Left ventricle myocardium inferior (tissue), 1 donor: ENCODE measurements around the gene BRIP1. TPM values are rescaled to one million over a fixed set of nuclear protein-coding genes. Genes with fewer than 3 reads are reported as not detected.
"Not testable (repeated sequence)": the region's sequence is repeated elsewhere in the genome, so short reads cannot be mapped to it uniquely, and the experiment has no call there.

Experiments used
- DNase-seq: peaks from one replicate; pipeline ENCODE4 v3.0.0-alpha.2; 2020
- H3K27ac ChIP-seq: fragments of 200-600 bp; replicated peaks from 2 replicates; pipeline ENCODE4 v1.8.0; 2021
- H3K27me3 ChIP-seq: fragments of 200-600 bp; 2 replicates; pipeline ENCODE4 v1.8.0; 2021; ENCODE audit warnings: low read depth
- H3K36me3 ChIP-seq: fragments of 200-600 bp; 2 replicates; pipeline ENCODE4 v1.8.0; 2021
- H3K4me1 ChIP-seq: fragments of 200-600 bp; 2 replicates; pipeline ENCODE4 v1.8.0; 2021
- H3K4me3 ChIP-seq: fragments of 200-600 bp; 2 replicates; pipeline ENCODE4 v1.8.0; 2021; ENCODE audit warnings: mild to moderate bottlenecking, moderate library complexity
- H3K9me3 ChIP-seq: fragments of 200-600 bp; replicated peaks from 2 replicates; pipeline ENCODE4 v1.8.0; 2021
- CTCF ChIP-seq: fragments of 200-600 bp; IDR thresholded peaks from 2 replicates; pipeline ENCODE4 v1.8.0; 2021; ENCODE audit warnings: antibody characterized with exemption, mild to moderate bottlenecking, borderline replicate concordance
- intact Hi-C: fragments of 100-400 bp; cut with micrococcal nuclease; formaldehyde crosslinking; loops from one replicate; pipeline ENCODE4 v1.11.0; 2022
- total RNA-seq: library from RNA; stranded (reverse); fragmentation: NEBNext Ultra II Directional; extraction: Animal tissue kit (Norgen Biotek cat#: 25700); gene quantifications from one replicate; pipeline ENCODE4 v1.2.1, GENCODE V29; 2021
- donor health status: DM: no; HTN: yes; CAD: no; lungs with severe emphysema.

BRIP1 gene
- total RNA-seq, 1 donor from 2014 or later, result 0.22 TPM

GRCh38 chr17:61825448-61826137 lies 37.7 kb downstream of the BRIP1 start:
- TF ChIP-seq CTCF, result no peak
- no peak overlapping the region for H3K27ac ChIP-seq
- H3K4me3 ChIP-seq, result no peak overlapping the region
- no peak for DNase-seq
- peaks cover 13% of the 10 kb centered on the region for H3K9me3 ChIP-seq
- H3K4me1 ChIP-seq, result no peaks in the 10 kb centered on the region
- no peaks in the 10 kb centered on the region for H3K27me3 ChIP-seq
- intact Hi-C loops, result no loop called here
- no peaks in the 10 kb centered on the region for H3K36me3 ChIP-seq

GRCh38 chr17:61822326-61823285 lies 40.7 kb downstream of the BRIP1 start:
- peaks cover 4% of the 10 kb centered on the region for H3K9me3 ChIP-seq
- H3K4me3 ChIP-seq, result no peak overlapping the region
- no peaks in the 10 kb centered on the region for H3K27me3 ChIP-seq
- no peak for TF ChIP-seq CTCF
- no peaks in the 10 kb centered on the region for H3K4me1 ChIP-seq
- H3K36me3 ChIP-seq, result no peaks in the 10 kb centered on the region
- intact Hi-C loops, result no loop called here
- no peak for DNase-seq
- H3K27ac ChIP-seq, result no peak overlapping the region

GRCh38 chr17:61821655-61822054 lies 41.7 kb downstream of the BRIP1 start:
- no peaks in the 10 kb centered on the region for H3K9me3 ChIP-seq
- no peak for TF ChIP-seq CTCF

GRCh38 chr17:61819265-61819664 lies 44.1 kb downstream of the BRIP1 start:
- H3K4me1 ChIP-seq, H3K36me3 ChIP-seq, H3K9me3 ChIP-seq, intact Hi-C loops, H3K27ac ChIP-seq, H3K4me3 ChIP-seq, H3K27me3 ChIP-seq, DNase-seq: not testable (repeated sequence)

More at GRCh38 chr17:61821655-61822054, 41.7 kb downstream of the BRIP1 start:
- H3K27me3 ChIP-seq, result no peaks in the 10 kb centered on the region
- no peaks in the 10 kb centered on the region for H3K4me1 ChIP-seq
- no peak overlapping the region for H3K4me3 ChIP-seq
- H3K36me3 ChIP-seq, result no peaks in the 10 kb centered on the region
- no peak overlapping the region for H3K27ac ChIP-seq
- intact Hi-C loops, result no loop called here
- no peak for DNase-seq

GRCh38 chr17:61818225-61818624 lies 45.1 kb downstream of the BRIP1 start:
- no peak overlapping the region for H3K4me3 ChIP-seq
- intact Hi-C loops, result no loop called here
- DNase-seq, result no peak

More at GRCh38 chr17:61818225-61818624, 45.1 kb downstream of the BRIP1 start:
- H3K27me3 ChIP-seq, result no peaks in the 10 kb centered on the region
- no peak for TF ChIP-seq CTCF
- no peaks in the 10 kb centered on the region for H3K9me3 ChIP-seq
- no peaks in the 10 kb centered on the region for H3K36me3 ChIP-seq
- H3K4me1 ChIP-seq, result no peaks in the 10 kb centered on the region
- H3K27ac ChIP-seq, result no peak overlapping the region
